Testis (tissue), 3 donors: ENCODE results near the gene ZNF80. TPM values are rescaled to one million over a fixed set of nuclear protein-coding genes. Genes with fewer than 3 reads are reported as not detected.
"Not testable (repeated sequence)": the region's sequence is repeated elsewhere in the genome, so short reads cannot be mapped to it uniquely, and the experiment has no call there.

Experiments used
- DNase-seq: peaks from one replicate; pipeline ENCODE4 v3.0.0-alpha.2; 2019
- H3K27ac ChIP-seq, 2 donors: fragments of 200-600 bp; sonication (generic); one replicate each; pipeline ENCODE4 v1.5.1; 2019
- H3K27me3 ChIP-seq: fragments of 200-600 bp; sonication (generic); one replicate; pipeline ENCODE4 v1.5.1; 2019
- H3K36me3 ChIP-seq: fragments of 200-600 bp; sonication (generic); one replicate; pipeline ENCODE4 v1.5.1; 2017; ENCODE audit warnings: low read depth; ENCODE audit errors: missing control alignments
- H3K4me1 ChIP-seq: fragments of 200-600 bp; sonication (generic); one replicate; pipeline ENCODE4 v1.5.1; 2019
- H3K4me3 ChIP-seq, 2 donors: fragments of 200-600 bp; sonication (generic); one replicate each; pipeline ENCODE4 v1.5.1; 2017 to 2019
- H3K9me3 ChIP-seq: fragments of 200-600 bp; sonication (generic); one replicate; pipeline ENCODE4 v1.5.1; 2017
- CTCF ChIP-seq, 3 experiments: fragments of 450-650 bp in 2 of 3; fragments of 200-600 bp in 1 of 3; sonication (generic) in 1 of 3; IDR thresholded peaks; one replicate each; pipeline ENCODE4 v1.5.1; 2016 to 2019; ENCODE audit warnings: antibody characterized with exemption in 3 of 3, mild to moderate bottlenecking in 2 of 3, moderate library complexity in 1 of 3
- POLR2A ChIP-seq: fragments of 450-650 bp; IDR thresholded peaks from one replicate; pipeline ENCODE4 v1.6.1; 2017; ENCODE audit warnings: antibody characterized with exemption, mild to moderate bottlenecking, moderate library complexity
- WGBS, 2 donors: methylation state at CpG; one replicate each; pipeline ENCODE4 v1.1.5; 2018; 5-methylcytosine and 5-hydroxymethylcytosine counted together
- intact Hi-C: fragments of 100-400 bp; cut with DNase I; formaldehyde crosslinking; loops from one replicate; pipeline ENCODE4 v1.15.1; 2023; ENCODE audit warnings: low total_unique reads
- polyA plus RNA-seq: library from polyadenylated mRNA; stranded (reverse); fragments of 350-450 nt; fragmentation: Illumina TruSeq; extraction: RNeasy Lipid Tissue Mini Kit (QIAGEN cat#74804); gene quantifications from one replicate; pipeline ENCODE4 v1.2.3, GENCODE V29; 2014; ENCODE audit warnings: low read depth, low replicate concordance; ENCODE audit not compliant: insufficient read depth
- total RNA-seq, 2 donors: library from RNA; depleted of rRNA; stranded (reverse); fragments of >200 nt; gene quantifications; one replicate each; pipeline ENCODE4 v1.2.3, GENCODE V29; 2016

Gene ZNF80
- total and polyA plus RNA-seq, 3 donors from 2014 or later: 0.47 to 0.74 TPM; not detected in 1

- intact Hi-C loops: no loop called here
- H3K4me1 ChIP-seq: no peaks in the 10 kb centered on the region
- 70 to 81% methylated on average over 1 of the region's 1 CpG for WGBS, 2 donors
These were observed 15.6 kb upstream of the ZNF80 start for GRCh38 chr3:114252954-114253353.

GRCh38 chr3:114242947-114243346, 5.6 kb upstream of the ZNF80 start:
- H3K4me1 ChIP-seq: no peaks in the 10 kb centered on the region
- H3K9me3 ChIP-seq: no peaks in the 10 kb centered on the region
- H3K27me3 ChIP-seq: no peaks in the 10 kb centered on the region
- intact Hi-C loops: no loop called here
- H3K27ac ChIP-seq: no peak overlapping the region
- DNase-seq: no peak
- no peaks in the 10 kb centered on the region for H3K36me3 ChIP-seq
- TF ChIP-seq CTCF (IDR thresholded peaks at IDR 0.05) (no peak), POLR2A (no peak)
- no peak overlapping the region for H3K4me3 ChIP-seq

More at GRCh38 chr3:114252954-114253353, 15.6 kb upstream of the ZNF80 start:
- no peak overlapping the region for H3K4me3 ChIP-seq
- no peaks in the 10 kb centered on the region for H3K27me3 ChIP-seq
- no peak overlapping the region for H3K27ac ChIP-seq
- no peaks in the 10 kb centered on the region for H3K36me3 ChIP-seq
- TF ChIP-seq CTCF (IDR thresholded peaks at IDR 0.05): no peak
- TF ChIP-seq POLR2A: no peak
- DNase-seq: no peak
- H3K9me3 ChIP-seq: no peaks in the 10 kb centered on the region

- intact Hi-C loops: no loop called here
- H3K27me3 ChIP-seq: no peaks in the 10 kb centered on the region
- DNase-seq: no peak
- TF ChIP-seq CTCF (IDR thresholded peaks at IDR 0.05) (no peak), POLR2A (no peak)
- no peaks in the 10 kb centered on the region for H3K4me1 ChIP-seq
- H3K9me3 ChIP-seq: no peaks in the 10 kb centered on the region
- H3K4me3 ChIP-seq: no peak overlapping the region
- no peaks in the 10 kb centered on the region for H3K36me3 ChIP-seq
- H3K27ac ChIP-seq: no peak overlapping the region
- WGBS, 2 donors: 63 to 74% methylated on average over 2 of the region's 2 CpGs
These were observed 3.9 kb upstream of the ZNF80 start for GRCh38 chr3:114241262-114241661.

- H3K36me3 ChIP-seq, H3K27ac ChIP-seq, intact Hi-C loops, H3K4me1 ChIP-seq, H3K4me3 ChIP-seq, H3K27me3 ChIP-seq, H3K9me3 ChIP-seq, DNase-seq: not testable (repeated sequence)
- 55 to 70% methylated on average over 2 to 31 of the region's 34 CpGs for WGBS, 2 donors
These were observed 888 bp upstream of the ZNF80 start for GRCh38 chr3:114238146-114238785.

GRCh38 chr3:114235431-114235830, 1.9 kb downstream of the ZNF80 start:
- WGBS, 2 donors: 59 to 62% methylated on average over 3 of the region's 3 CpGs
- DNase-seq: no peak
- intact Hi-C loops: no loop called here
- H3K27me3 ChIP-seq: no peaks in the 10 kb centered on the region
- H3K9me3 ChIP-seq: no peaks in the 10 kb centered on the region
- no peak for TF ChIP-seq CTCF (IDR thresholded peaks at IDR 0.05)
- no peak overlapping the region for H3K4me3 ChIP-seq
- H3K36me3 ChIP-seq: no peaks in the 10 kb centered on the region
- H3K4me1 ChIP-seq: no peaks in the 10 kb centered on the region
- no peak overlapping the region for H3K27ac ChIP-seq
